ENCODE measurements around the gene MCM5. TPM values are rescaled to one million over a fixed set of nuclear protein-coding genes. Genes with fewer than 3 reads are reported as not detected.

The MCM5 gene
- total RNA-seq, 1 donor from 2014 or later = 25.7 TPM

DNA sequence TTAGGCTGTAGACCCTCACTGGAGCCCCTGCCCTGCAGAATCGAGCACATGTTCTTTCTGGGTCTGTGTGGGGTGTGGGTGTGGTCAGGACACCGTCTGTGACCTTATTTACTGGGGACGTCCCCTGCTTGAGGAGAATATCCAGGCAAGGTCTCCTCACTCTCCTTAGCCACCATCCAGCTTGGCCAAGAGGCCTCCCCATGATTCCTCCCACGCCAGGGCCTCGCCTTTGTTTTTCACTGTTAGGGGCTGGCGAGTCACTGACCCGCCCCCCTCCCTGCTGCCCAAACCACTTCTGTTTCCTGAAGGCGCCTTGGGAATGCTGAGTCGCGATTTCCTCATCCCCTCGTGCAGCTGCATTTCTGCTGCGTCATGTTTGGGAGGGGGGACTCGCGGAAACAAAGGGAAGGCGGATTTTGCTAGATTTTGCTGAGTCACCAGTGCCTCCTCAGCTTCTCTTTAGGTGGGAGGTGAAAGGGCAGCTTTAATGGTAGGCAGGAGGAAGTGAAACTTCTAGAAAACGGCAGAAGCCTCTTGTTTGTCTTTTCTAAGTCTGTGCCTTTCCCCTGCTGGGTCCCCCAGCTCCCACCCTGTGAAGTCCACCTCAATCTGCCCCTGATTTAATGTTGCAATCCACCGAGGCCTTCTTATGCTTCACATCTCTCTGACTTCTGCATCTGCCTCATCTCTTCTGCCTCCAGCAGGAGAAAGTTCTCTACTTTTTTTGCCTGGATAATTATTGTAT is 23.0 kb upstream of the MCM5 start:
- intact Hi-C loops (cut with DNase I) = no loop called here
- H3K4me1 ChIP-seq = peaks cover 60% of the 10 kb centered on the region
- no peak overlapping the region for H3K4me3 ChIP-seq

DNA sequence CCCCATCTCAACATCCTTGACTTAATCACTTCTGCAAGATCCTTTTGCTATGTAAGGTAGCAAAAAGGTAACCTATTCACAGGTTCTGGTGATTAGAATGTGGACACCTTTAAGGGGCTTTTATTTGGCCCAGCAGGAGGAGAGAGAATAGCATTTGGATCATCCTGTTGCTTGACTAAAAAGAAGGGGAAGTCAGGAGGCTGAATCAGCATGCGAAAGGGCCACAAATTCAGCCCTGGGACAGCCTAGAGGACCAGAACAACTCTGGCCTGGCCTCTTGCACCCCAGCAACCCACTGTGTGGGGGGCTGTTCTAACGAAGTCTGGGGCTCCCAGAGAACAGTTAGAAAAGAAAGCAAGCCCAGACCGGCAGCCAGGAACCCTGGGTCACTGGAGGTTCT is 22.2 kb upstream of the MCM5 start:
- intact Hi-C loops (cut with DNase I) = no loop called here
- Histone ChIP-seq H3K27ac (peak overlapping the region; percentile 80), H3K4me1 (peaks cover 53% of the 10 kb centered on the region), H3K27me3 (ENCODE audit: low read depth) (no peaks in the 10 kb centered on the region), H3K36me3 (no peaks in the 10 kb centered on the region), H3K9me3 (no peaks in the 10 kb centered on the region), H3K4me3 (no peak overlapping the region)
- no peak for ATAC-seq
- no peak for DNase-seq
- TF ChIP-seq, protein P1, sequence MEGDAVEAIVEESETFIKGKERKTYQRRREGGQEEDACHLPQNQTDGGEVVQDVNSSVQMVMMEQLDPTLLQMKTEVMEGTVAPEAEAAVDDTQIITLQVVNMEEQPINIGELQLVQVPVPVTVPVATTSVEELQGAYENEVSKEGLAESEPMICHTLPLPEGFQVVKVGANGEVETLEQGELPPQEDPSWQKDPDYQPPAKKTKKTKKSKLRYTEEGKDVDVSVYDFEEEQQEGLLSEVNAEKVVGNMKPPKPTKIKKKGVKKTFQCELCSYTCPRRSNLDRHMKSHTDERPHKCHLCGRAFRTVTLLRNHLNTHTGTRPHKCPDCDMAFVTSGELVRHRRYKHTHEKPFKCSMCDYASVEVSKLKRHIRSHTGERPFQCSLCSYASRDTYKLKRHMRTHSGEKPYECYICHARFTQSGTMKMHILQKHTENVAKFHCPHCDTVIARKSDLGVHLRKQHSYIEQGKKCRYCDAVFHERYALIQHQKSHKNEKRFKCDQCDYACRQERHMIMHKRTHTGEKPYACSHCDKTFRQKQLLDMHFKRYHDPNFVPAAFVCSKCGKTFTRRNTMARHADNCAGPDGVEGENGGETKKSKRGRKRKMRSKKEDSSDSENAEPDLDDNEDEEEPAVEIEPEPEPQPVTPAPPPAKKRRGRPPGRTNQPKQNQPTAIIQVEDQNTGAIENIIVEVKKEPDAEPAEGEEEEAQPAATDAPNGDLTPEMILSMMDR (IDR thresholded peaks at IDR 0.05) = no peak

More for the DNA sequence above, 23.0 kb upstream of the MCM5 start:
- TF ChIP-seq, protein P1 (IDR thresholded peaks at IDR 0.05) = no peak
- Histone ChIP-seq H3K36me3 (no peaks in the 10 kb centered on the region), H3K27me3 (ENCODE audit: low read depth) (no peaks in the 10 kb centered on the region), H3K9me3 (no peaks in the 10 kb centered on the region), H3K27ac (peak overlapping the region; percentile 80)
- DNase-seq (peak; percentile 95), ATAC-seq (peak; percentile 62 to 72)

DNA sequence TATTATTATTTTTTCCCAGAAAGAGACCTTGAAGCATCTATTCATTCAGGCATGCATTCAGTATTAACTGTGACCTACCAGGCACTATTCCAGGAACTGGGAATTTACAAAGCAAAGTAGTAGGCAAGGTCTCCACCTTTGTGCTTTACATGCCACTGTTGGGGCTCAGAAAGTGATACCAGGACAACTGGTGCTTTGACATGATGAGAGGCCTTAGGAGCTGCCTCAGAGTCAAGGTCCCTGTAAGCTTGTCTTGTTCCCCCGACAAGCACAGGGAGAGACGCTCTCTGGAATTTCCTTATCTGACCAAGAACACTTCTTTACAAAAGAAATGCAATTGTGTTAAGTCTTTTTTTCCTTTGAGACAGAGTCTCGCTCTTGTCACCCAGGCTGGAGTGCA is 21.3 kb upstream of the MCM5 start:
- Histone ChIP-seq H3K4me1 (peaks cover 61% of the 10 kb centered on the region), H3K36me3 (no peaks in the 10 kb centered on the region), H3K9me3 (no peaks in the 10 kb centered on the region), H3K27me3 (ENCODE audit: low read depth) (no peaks in the 10 kb centered on the region), H3K27ac (no peak overlapping the region), H3K4me3 (no peak overlapping the region)
- no peak for ATAC-seq
- TF ChIP-seq, protein P1 (IDR thresholded peaks at IDR 0.05) = no peak
- no peak for DNase-seq
- intact Hi-C loops (cut with DNase I) = no loop called here

DNA sequence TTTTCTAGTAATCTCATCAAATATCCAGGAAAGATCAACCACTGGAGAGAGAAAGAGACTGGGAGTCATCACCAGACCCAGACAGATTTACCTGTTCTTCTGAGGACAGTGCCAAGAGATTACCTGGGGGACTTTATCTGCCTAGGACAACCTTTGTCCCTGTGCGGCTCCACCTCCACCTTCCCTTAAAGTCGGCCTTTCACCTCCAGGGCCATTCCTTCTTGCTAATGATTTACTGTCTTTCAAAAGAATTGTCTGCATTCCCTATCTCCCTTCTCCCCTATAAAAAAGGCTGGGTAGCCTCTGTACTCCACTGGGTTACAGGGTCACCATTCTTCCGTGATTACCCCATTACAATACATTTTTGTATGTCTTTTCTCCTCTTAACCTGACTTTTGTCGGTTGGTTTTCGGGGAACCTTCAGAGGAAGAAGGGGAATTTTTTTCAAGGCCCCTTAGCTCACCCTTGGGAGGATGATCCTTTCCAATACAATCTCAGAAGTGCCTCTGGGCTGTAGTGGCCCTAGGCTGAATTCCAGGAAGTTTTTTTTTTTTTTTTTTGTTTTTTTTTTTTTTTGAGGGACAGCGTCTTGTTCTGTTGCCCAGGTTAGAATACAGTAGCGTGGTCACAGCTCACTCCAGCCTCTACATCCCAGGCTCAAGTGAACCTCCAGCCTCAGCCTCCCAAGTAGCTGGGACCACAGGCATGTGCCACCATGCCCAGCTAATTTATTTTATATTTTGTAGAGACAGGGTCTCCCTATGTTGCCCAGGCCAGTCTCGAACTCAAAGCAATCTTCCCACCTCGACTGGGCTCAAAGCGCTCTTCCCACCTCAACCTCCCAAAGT is 20.6 kb upstream of the MCM5 start:
- H3K4me1 ChIP-seq = peaks cover 64% of the 10 kb centered on the region
- intact Hi-C loops (cut with DNase I) = no loop called here
- ATAC-seq = no peak

DNA sequence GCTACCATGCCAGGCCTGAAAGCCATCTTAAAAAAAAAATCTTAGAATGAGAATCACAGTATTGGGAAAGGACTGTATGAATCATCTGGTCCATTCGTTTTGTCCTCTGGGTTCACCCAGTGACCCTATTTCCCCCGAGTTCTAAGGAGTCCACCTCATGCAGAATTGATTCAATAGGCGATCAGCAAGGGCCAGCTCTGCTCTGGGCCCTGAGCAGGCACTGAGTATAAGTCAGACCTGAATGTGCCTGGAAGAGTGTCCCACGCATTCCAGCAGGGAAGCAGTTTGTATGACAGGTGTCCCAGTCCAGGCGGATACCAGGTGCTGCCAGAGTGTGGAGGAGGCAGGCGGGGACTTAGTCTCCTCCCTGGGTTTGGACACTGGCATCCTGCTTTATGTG is 19.9 kb upstream of the MCM5 start:
- no peak for DNase-seq
- Histone ChIP-seq H3K4me1 (peaks cover 71% of the 10 kb centered on the region), H3K27me3 (ENCODE audit: low read depth) (no peaks in the 10 kb centered on the region), H3K36me3 (peaks cover 4% of the 10 kb centered on the region), H3K27ac (no peak overlapping the region), H3K4me3 (no peak overlapping the region), H3K9me3 (no peaks in the 10 kb centered on the region)
- no peak for ATAC-seq
- TF ChIP-seq, protein P1 (IDR thresholded peaks at IDR 0.05) = no peak
- intact Hi-C loops (cut with DNase I) = no loop called here

More for the DNA sequence above, 20.6 kb upstream of the MCM5 start:
- TF ChIP-seq, protein P1 (IDR thresholded peaks at IDR 0.05) = no peak
- no peak for DNase-seq
- H3K4me3 ChIP-seq = no peak overlapping the region
- H3K36me3 ChIP-seq = peaks cover 4% of the 10 kb centered on the region
- H3K27ac ChIP-seq = no peak overlapping the region
- no peaks in the 10 kb centered on the region for H3K9me3 ChIP-seq
- H3K27me3 ChIP-seq (ENCODE audit: low read depth) = no peaks in the 10 kb centered on the region

All from lower lobe of right lung (tissue), 2 donors.